KG1 (cell line): ENCODE results near the gene DUS2.

Source experiments
- DNase-seq: peaks from one replicate; lab custom pipeline; 2025; lab: John Stamatoyannopoulos, UW

The DUS2 gene

GRCh38 chr16:68046106-68046505 lies 23.0 kb downstream of the DUS2 start:
- DNase-seq = no peak

- DNase-seq = no peak
Observed at GRCh38 chr16:68047987-68048386, 24.9 kb downstream of the DUS2 start.

- no peak for DNase-seq
Observed at GRCh38 chr16:68049449-68049848, 26.4 kb downstream of the DUS2 start.

GRCh38 chr16:68055395-68055794 lies 32.3 kb downstream of the DUS2 start:
- DNase-seq = no peak

- no peak for DNase-seq
Observed at GRCh38 chr16:68059804-68060203, 36.7 kb downstream of the DUS2 start.

- no peak for DNase-seq
Observed at GRCh38 chr16:68061396-68061795, 38.3 kb downstream of the DUS2 start.

GRCh38 chr16:68062910-68063393 lies 39.9 kb downstream of the DUS2 start:
- no peak for DNase-seq

GRCh38 chr16:68064791-68065365 lies 41.8 kb downstream of the DUS2 start:
- DNase-seq = no peak

- DNase-seq = no peak
Observed at GRCh38 chr16:68065716-68066305, 42.7 kb downstream of the DUS2 start.

- no peak for DNase-seq
Observed at GRCh38 chr16:68066763-68067162, 43.7 kb downstream of the DUS2 start.

GRCh38 chr16:68068926-68069325 lies 45.8 kb downstream of the DUS2 start:
- no peak for DNase-seq

GRCh38 chr16:68069511-68070248 lies 46.6 kb downstream of the DUS2 start:
- no peak for DNase-seq

- DNase-seq = no peak
Observed at GRCh38 chr16:68070249-68070730, 47.2 kb downstream of the DUS2 start.

GRCh38 chr16:68070806-68071517 lies 47.9 kb downstream of the DUS2 start:
- no peak for DNase-seq

GRCh38 chr16:68071518-68071901 lies 48.4 kb downstream of the DUS2 start:
- DNase-seq = no peak

GRCh38 chr16:68072038-68072695 lies 49.1 kb downstream of the DUS2 start:
- no peak for DNase-seq

- no peak for DNase-seq
Observed at GRCh38 chr16:68073902-68074760, 51.0 kb downstream of the DUS2 start.

- peak; percentile 63 for DNase-seq
Observed at GRCh38 chr16:68074850-68075555, 51.9 kb downstream of the DUS2 start.

GRCh38 chr16:68075980-68076379 lies 52.9 kb downstream of the DUS2 start:
- DNase-seq = no peak

- no peak for DNase-seq
Observed at GRCh38 chr16:68076560-68076959, 53.5 kb downstream of the DUS2 start.
